HG03571 (cell line): Measurements from ENCODE around the gene LCOR.
"Not testable (repeated sequence)": the region's sequence is repeated elsewhere in the genome, so short reads cannot be mapped to it uniquely, and the experiment has no call there.

Source experiments
- ATAC-seq: cut with Tn5 transposase; IDR thresholded peaks from one replicate; pipeline ENCODE4 v1.9.1; 2021; ENCODE audit not compliant: unreplicated experiment

The LCOR gene

GRCh38 chr10:97028126-97028831 lies 196.2 kb downstream of the LCOR start:
- ATAC-seq: no peak

DNA sequence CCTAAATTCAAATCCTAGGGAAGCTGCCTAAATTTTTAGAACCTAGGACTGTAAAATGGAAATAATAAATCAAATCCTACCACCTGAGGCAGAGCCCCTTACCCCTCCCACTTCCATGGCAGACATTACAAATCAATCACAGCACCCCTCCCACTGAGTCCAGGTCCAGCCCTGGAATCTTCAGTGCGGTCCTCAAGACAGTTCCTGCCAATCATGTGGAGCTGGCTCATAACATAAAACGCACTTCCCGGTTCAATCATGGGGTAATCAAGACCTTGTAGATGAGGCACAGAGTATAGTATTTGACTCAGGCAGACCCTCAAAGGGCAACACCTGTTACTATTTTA lies 196.7 kb downstream of the LCOR start:
- no peak for ATAC-seq

GRCh38 chr10:97029271-97029670 lies 197.2 kb downstream of the LCOR start:
- ATAC-seq: no peak

- no peak for ATAC-seq
These were observed 198.8 kb downstream of the LCOR start for GRCh38 chr10:97030894-97031293.

DNA sequence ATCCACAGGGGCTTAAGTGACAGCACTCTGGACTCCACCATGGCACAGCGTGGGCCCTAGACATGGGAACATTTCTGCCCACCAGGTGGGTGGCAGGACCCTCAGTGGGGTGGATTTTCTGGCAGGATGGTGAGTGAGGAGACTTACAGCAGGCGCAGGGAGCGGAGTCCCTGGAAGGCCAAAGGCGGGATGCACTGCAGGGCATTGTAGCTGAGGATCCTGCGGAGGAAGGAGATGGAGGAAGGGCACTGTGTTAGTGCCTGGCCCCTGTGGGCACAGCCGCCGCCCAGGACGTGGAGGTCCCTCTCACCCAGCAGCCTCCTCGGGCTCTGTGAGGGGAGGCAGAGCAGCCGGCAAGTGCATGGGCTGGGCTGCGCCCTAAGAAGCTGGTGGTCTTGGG lies 199.4 kb downstream of the LCOR start:
- ATAC-seq: no peak

GRCh38 chr10:97032624-97033023 lies 200.5 kb downstream of the LCOR start:
- no peak for ATAC-seq

DNA sequence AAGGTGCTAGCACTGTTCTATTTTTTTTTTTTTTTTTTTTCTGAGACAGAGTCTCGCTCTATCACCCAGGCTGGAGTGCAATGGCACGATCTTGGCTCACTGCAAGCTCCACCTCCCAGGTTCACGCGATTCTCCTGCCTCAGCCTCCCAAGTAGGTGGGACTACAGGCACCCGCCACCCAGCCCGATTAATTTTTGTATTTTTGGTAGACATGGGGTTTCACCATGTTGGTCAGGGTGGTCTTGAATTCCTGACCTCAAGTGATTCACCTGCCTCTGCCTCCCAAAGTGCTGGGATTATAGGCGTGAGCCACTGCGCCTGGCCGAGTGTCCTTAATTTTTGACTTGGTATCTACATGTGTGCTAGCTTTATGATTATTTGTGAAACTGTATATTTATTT lies 201.7 kb downstream of the LCOR start:
- not testable (repeated sequence) for ATAC-seq

GRCh38 chr10:97034301-97034700 lies 202.2 kb downstream of the LCOR start:
- ATAC-seq: no peak

- no peak for ATAC-seq
These were observed 203.1 kb downstream of the LCOR start for GRCh38 chr10:97034958-97035769.

GRCh38 chr10:97037365-97038361 lies 205.6 kb downstream of the LCOR start:
- no peak for ATAC-seq

DNA sequence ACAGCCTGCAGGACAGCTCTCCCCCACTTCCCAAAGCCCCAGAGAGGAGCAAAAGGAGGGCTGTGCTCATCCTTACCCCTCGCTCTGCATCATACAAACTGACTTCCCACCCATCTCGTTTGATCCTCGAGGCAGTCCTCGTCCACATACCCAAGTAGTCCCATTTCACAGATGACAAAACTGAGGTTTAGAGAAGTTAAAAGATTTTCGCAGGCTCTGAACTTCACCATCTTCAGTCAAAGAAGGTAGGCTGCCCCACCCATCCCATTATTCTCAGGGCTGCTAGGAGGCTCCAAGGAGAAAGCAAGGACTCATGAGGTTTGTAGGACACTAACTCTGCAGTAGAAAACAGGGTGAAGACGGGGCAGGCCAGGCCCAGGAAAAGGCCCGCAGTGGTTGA lies 206.6 kb downstream of the LCOR start:
- no peak for ATAC-seq

- ATAC-seq: no peak
These were observed 207.6 kb downstream of the LCOR start for GRCh38 chr10:97039538-97040247.

DNA sequence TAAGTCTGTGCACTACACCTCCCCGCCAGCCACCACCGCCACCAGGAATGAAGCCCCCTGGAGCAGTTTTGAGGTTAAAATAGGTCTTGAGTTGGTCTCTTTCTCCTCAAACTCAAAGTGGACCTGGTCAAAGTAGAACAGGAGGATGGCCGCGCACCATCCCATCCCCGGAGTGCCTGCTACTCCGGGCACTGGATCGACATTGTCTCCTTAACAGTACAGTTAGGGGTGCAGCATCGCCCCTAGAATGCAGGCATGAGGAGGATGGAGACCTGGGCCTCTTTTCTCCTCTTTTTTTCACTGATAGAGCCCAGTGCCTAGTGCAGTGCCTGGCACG lies 208.1 kb downstream of the LCOR start:
- no peak for ATAC-seq

DNA sequence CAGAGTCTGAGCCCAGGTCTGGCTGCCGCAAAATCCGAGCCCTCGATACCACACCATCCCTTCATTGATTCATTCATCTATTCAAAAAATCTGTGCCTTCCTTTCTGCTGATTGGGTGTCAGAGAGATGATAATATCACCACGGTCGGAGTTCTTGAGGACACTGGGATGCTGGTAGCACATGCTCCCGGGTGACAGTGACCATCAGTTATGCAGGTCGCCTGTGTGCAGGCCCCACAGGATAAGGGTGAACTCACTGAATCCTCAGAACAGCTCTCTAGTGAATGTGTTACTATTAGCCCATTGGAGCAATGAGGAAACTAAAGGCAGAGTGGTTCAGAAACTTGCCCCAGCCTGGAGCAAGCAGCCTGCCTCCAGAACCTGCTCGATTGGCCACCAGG lies 208.6 kb downstream of the LCOR start:
- ATAC-seq: no peak

- ATAC-seq: no peak
These were observed 210.0 kb downstream of the LCOR start for GRCh38 chr10:97042081-97042480.

DNA sequence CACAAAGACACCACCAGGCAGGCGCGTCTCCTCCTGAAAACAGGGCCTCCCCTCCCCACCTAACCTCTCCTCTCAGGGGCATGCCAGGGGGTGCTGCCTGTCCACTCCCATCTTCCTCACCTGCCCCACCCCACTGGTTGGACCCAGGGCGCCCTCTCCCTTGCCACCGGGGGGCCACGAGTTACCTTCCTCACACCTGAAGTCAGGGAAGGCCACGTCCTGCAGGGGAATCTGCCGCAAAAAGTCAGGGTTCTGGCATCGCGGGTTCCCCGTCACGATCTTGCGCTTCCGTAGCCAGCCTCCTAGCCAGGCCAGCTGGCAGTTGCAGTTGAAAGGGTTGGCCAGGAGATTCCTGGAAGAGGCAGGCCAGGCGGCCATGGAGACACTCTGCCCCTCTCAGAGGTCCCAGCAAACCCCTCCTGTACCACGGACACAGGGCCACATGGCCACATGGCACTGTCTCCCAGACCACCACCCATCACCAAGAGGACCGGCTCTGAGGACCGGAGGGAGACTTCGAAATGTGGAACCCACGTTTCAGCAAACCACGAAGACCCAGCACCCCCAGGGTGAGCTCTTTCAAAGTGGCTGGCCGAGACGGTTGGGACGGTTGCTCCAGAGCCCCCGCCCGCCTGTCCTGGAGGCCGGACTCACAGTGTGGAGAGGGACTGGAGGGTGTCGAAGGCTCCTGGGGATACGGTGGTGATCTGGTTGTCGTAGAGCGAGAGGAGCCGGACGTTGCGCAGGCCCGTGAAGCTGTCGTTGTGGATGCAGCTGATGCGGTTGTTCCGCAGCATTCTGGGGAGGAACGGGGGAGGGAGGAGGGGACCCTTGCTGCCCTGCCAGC lies 210.8 kb downstream of the LCOR start:
- ATAC-seq: no peak

- ATAC-seq: no peak
These were observed 211.4 kb downstream of the LCOR start for GRCh38 chr10:97043563-97043855.
